Endothelial cell of umbilical vein (primary cell): ENCODE results near the gene CDKN2B-AS1.

Experiments used
- CTCF ChIP-seq, 2 donors: IDR thresholded peaks; 1 replicate in 1 of 2; 2 replicates in 1 of 2; pipeline ENCODE4 v1.5.1; 2011; ENCODE audit warnings: low read length in 2 of 2, mild to moderate bottlenecking in 2 of 2, moderate library complexity in 2 of 2, control low read depth in 1 of 2, inconsistent platforms in 1 of 2, low read depth in 1 of 2; ENCODE audit not compliant: insufficient read depth in 1 of 2; ENCODE audit errors: extremely low read depth in 1 of 2
- EZH2 ChIP-seq: IDR thresholded peaks from 2 replicates; pipeline ENCODE4 v1.6.1; 2012; ENCODE audit warnings: borderline replicate concordance, low read depth, mild to moderate bottlenecking, moderate library complexity, low read length, inconsistent platforms; ENCODE audit not compliant: severe bottlenecking
- JUN ChIP-seq: IDR thresholded peaks from 2 replicates; pipeline ENCODE4 v1.6.1; 2011; ENCODE audit warnings: borderline replicate concordance, low read depth; ENCODE audit not compliant: insufficient read length, insufficient read depth
- MAX ChIP-seq: IDR thresholded peaks from 2 replicates; pipeline ENCODE4 v1.6.1; 2011; ENCODE audit not compliant: insufficient read depth, insufficient read length
- POLR2A ChIP-seq: IDR thresholded peaks from 2 replicates; pipeline ENCODE4 v1.6.1; 2012; ENCODE audit warnings: low read depth, mild to moderate bottlenecking, control low read depth, low read length
- POLR2AphosphoS5 ChIP-seq: IDR thresholded peaks from 2 replicates; pipeline ENCODE4 v1.6.1; 2012; ENCODE audit warnings: low read depth, mild to moderate bottlenecking, control low read depth, low read length, moderate library complexity; ENCODE audit not compliant: insufficient read depth

- TF ChIP-seq POLR2A (no peak), CTCF (IDR thresholded peaks at IDR 0.05; ENCODE audit: extremely low read depth in 1 of 2, insufficient read depth in 1 of 2, low read depth in 1 of 2, low read length in 2 of 2) (no peak), EZH2 (no peak), POLR2AphosphoS5 (no peak), MAX (no peak), JUN (no peak)
Measured at GRCh38 chr9:21996858-21997257, 2.3 kb downstream of the CDKN2B-AS1 start.
